B cell (primary cell): ENCODE data around the gene DAGLB. TPM values are rescaled to one million over a fixed set of nuclear protein-coding genes. Genes with fewer than 3 reads are reported as not detected.

Experiments
- ATAC-seq: fragments of 200-7000 bp; cut with Tn5 transposase; one replicate; pipeline ENCODE4 v1.10.0; 2021; ENCODE audit warnings: low read depth, mild to moderate bottlenecking, moderate number of reproducible peaks, moderate library complexity
- CTCF ChIA-PET: fragments of 350-600 bp; sonication (Branson Sonifier 250); formaldehyde crosslinking; loops from one replicate; lab custom pipeline; 2021; ENCODE audit warnings: antibody characterized with exemption, inconsistent platforms; lab: Charles Lee
- POLR2A ChIA-PET: fragments of 350-600 bp; sonication (Branson Sonifier 250); formaldehyde crosslinking; loops from one replicate; lab custom pipeline; 2021; ENCODE audit warnings: antibody characterized with exemption; lab: Charles Lee
- DNase-seq: peaks from one replicate; pipeline ENCODE4 v3.0.0; 2013
- H2AFZ ChIP-seq: 2 replicates; pipeline ENCODE4 v1.6.1; 2012; ENCODE audit warnings: mild to moderate bottlenecking, low read depth, low read length; ENCODE audit not compliant: insufficient read depth, poor library complexity, severe bottlenecking
- H3K27ac ChIP-seq, 2 donors: 1 replicate in 1 of 2; 2 replicates in 1 of 2; pipeline ENCODE4 v1.5.1; 2012 to 2013; ENCODE audit warnings: low read length in 2 of 2, mild to moderate bottlenecking in 2 of 2, moderate library complexity in 1 of 2
- H3K27me3 ChIP-seq, 4 experiments: fragments of 200-600 bp in 1 of 4; sonication (generic) in 1 of 4; replicated peaks in 1 of 4; 1 replicate in 2 of 4; 2 replicates in 2 of 4; pipeline versions ENCODE4 v1.6.1 to v1.7.0; 2013 to 2016; ENCODE audit warnings: low read length in 3 of 4, mild to moderate bottlenecking in 2 of 4, mixed read lengths in 1 of 4, moderate library complexity in 1 of 4; ENCODE audit not compliant: insufficient read depth in 4 of 4, control insufficient read depth in 3 of 4; ENCODE audit errors: control extremely low read depth in 1 of 4
- H3K36me3 ChIP-seq, 2 experiments: replicated peaks in 1 of 2; 1 replicate in 1 of 2; 2 replicates in 1 of 2; pipeline versions ENCODE4 v1.6.1 to v1.7.1; 2013; ENCODE audit warnings: low read length in 1 of 2; ENCODE audit not compliant: insufficient read depth in 2 of 2, control insufficient read depth in 1 of 2; ENCODE audit errors: control extremely low read depth in 1 of 2, extremely low read depth in 1 of 2
- H3K4me1 ChIP-seq, 2 donors: fragments of 200-600 bp in 1 of 2; sonication (generic) in 1 of 2; 1 replicate in 1 of 2; 2 replicates in 1 of 2; pipeline versions ENCODE4 v1.5.1 to v1.6.1; 2013 to 2017; ENCODE audit warnings: low read length in 2 of 2; ENCODE audit not compliant: control insufficient read depth in 2 of 2, insufficient read depth in 2 of 2
- H3K4me2 ChIP-seq: replicated peaks from 2 replicates; pipeline ENCODE3; 2012; ENCODE audit warnings: mild to moderate bottlenecking, low read depth, low read length; ENCODE audit not compliant: poor library complexity, severe bottlenecking
- H3K4me3 ChIP-seq, 5 experiments: fragments of 200-600 bp in 1 of 5; sonication (generic) in 1 of 5; 1 replicate in 3 of 5; 2 replicates in 2 of 5; pipeline versions ENCODE4 v1.5.1 to v1.7.0; 2011 to 2016; ENCODE audit warnings: low read length in 4 of 5, mild to moderate bottlenecking in 4 of 5, low read depth in 2 of 5, control low read depth in 1 of 5, moderate library complexity in 1 of 5; ENCODE audit not compliant: insufficient read depth in 1 of 5; ENCODE audit errors: control extremely low read depth in 1 of 5, extremely low read depth in 1 of 5
- H3K79me2 ChIP-seq: fragments of 200-600 bp; sonication (generic); one replicate; pipeline ENCODE4 v1.6.0; 2016; ENCODE audit warnings: low read length; ENCODE audit not compliant: control insufficient read depth, insufficient read depth
- H3K9ac ChIP-seq: fragments of 200-600 bp; sonication (generic); 2 replicates; pipeline ENCODE4 v1.6.1; 2017; ENCODE audit warnings: mild to moderate bottlenecking, low read length, moderate library complexity
- H3K9me3 ChIP-seq, 3 donors: one replicate each; pipeline versions ENCODE4 v1.6.1 to v1.7.1; 2013; ENCODE audit warnings: low read length in 2 of 3; ENCODE audit not compliant: control insufficient read depth in 2 of 3, insufficient read depth in 1 of 3; ENCODE audit errors: control extremely low read depth in 1 of 3
- H4K20me1 ChIP-seq: 2 replicates; pipeline ENCODE4 v1.6.0; 2012; ENCODE audit warnings: mild to moderate bottlenecking, low read length; ENCODE audit not compliant: insufficient read depth, control insufficient read depth, poor library complexity, severe bottlenecking
- H3K27ac Mint-ChIP-seq: one replicate; pipeline ENCODE4 v1.8.0; 2021; ENCODE audit warnings: mixed read lengths
- H3K27me3 Mint-ChIP-seq: one replicate; pipeline ENCODE4 v1.8.0; 2021; ENCODE audit warnings: mixed read lengths
- H3K4me1 Mint-ChIP-seq: one replicate; pipeline ENCODE4 v1.8.0; 2021; ENCODE audit warnings: mixed read lengths
- H3K4me3 Mint-ChIP-seq: one replicate; pipeline ENCODE4 v1.8.0; 2021; ENCODE audit warnings: mixed read lengths
- H3K9me3 Mint-ChIP-seq: one replicate; pipeline ENCODE4 v1.8.0; 2022; ENCODE audit warnings: mixed read lengths; ENCODE audit not compliant: insufficient read depth
- CTCF ChIP-seq: fragments of 200-600 bp; IDR thresholded peaks from one replicate; pipeline ENCODE4 v1.8.0; 2022; ENCODE audit warnings: antibody characterized with exemption, mild to moderate bottlenecking
- EZH2 ChIP-seq: IDR thresholded peaks from 2 replicates; pipeline ENCODE4 v1.6.1; 2012; ENCODE audit warnings: borderline replicate concordance, low read depth, mild to moderate bottlenecking, moderate library complexity, low read length; ENCODE audit not compliant: insufficient read depth, poor library complexity, severe bottlenecking
- WGBS: methylation state at CpG from one replicate; pipeline ENCODE4 v1.1.5; 2013; ENCODE audit warnings: missing lambda C conversion rate; ENCODE audit not compliant: insufficient coverage; 5-methylcytosine and 5-hydroxymethylcytosine counted together
- intact Hi-C: fragments of 100-400 bp; cut with micrococcal nuclease; formaldehyde crosslinking; loops from one replicate; pipeline ENCODE4 v1.10.0; 2022
- polyA plus RNA-seq: library from polyadenylated mRNA; depleted of rRNA; stranded (reverse); fragments of >200 nt; gene quantifications from 2 replicates; pipeline ENCODE4 v1.2.3, GENCODE V29; 2012
- total RNA-seq, 2 donors: library from RNA; stranded (reverse); fragments of 120-200 nt in 1 of 2; gene quantifications; 1 replicate in 1 of 2; 2 replicates in 1 of 2; pipeline versions ENCODE4 v1.2.3 to v1.2.4, GENCODE V29; 2013 to 2022

Gene DAGLB
- total and polyA plus RNA-seq, 2 donors (not counting 1 experiment from before 2014, with no cell fraction given), result 25.2 to 29.6 TPM

GRCh38 chr7:6367701-6368211, 80.0 kb downstream of the DAGLB start:
- ATAC-seq (no peak), DNase-seq (no peak)
- Histone ChIP-seq H3K27ac (no peak overlapping the region), H3K4me2 (no peak overlapping the region), H3K27me3 (no peaks in the 10 kb centered on the region), H3K79me2 (peaks cover 13% of the 10 kb centered on the region), H3K4me3 (no peak overlapping the region), H3K9me3 (no peaks in the 10 kb centered on the region), H3K36me3 (no peaks in the 10 kb centered on the region), H2AFZ (no peak overlapping the region), H3K4me1 (peaks cover under 1 to 10% of the 10 kb centered on the region in 2 donors), H4K20me1 (no peaks in the 10 kb centered on the region), H3K9ac (no peak overlapping the region)
- Mint-ChIP-seq H3K27me3 (no peaks in the 10 kb centered on the region), H3K4me3 (no peak overlapping the region), H3K4me1 (peaks cover 2% of the 10 kb centered on the region), H3K9me3 (no peaks in the 10 kb centered on the region), H3K27ac (no peak overlapping the region)
- TF ChIP-seq EZH2, result no peak
- no peak for TF ChIP-seq CTCF
- POLR2A ChIA-PET, result no interaction called here
- intact Hi-C loops, result loop anchor here (5.0 kb wide), 1 partner anchor 1600 kb away; the partner anchor contains the start of gene GLCCI1
- CTCF ChIA-PET, result interaction anchor here (1.1 kb wide), 1 partner anchor 17 kb away, joined by 3 read pairs; no protein-coding TSS in a partner anchor
- 100% methylated on average over 1 of the region's 4 CpGs for WGBS

GRCh38 chr7:6365451-6365850, 82.3 kb downstream of the DAGLB start:
- ATAC-seq (no peak), DNase-seq (no peak)
- Mint-ChIP-seq H3K4me3 (no peak overlapping the region), H3K27ac (no peak overlapping the region), H3K27me3 (no peaks in the 10 kb centered on the region), H3K9me3 (no peaks in the 10 kb centered on the region), H3K4me1 (peaks cover 3% of the 10 kb centered on the region)
- ChIA-PET POLR2A (no interaction called here), CTCF (no interaction called here)
- no peak overlapping the region for H3K27ac ChIP-seq
- H3K4me2 ChIP-seq, result no peak overlapping the region
- H4K20me1 ChIP-seq, result no peaks in the 10 kb centered on the region
- 94% methylated on average over 3 of the region's 5 CpGs for WGBS
- no peak for TF ChIP-seq EZH2
- TF ChIP-seq CTCF, result no peak
- no peaks in the 10 kb centered on the region for H3K9me3 ChIP-seq
- H2AFZ ChIP-seq, result no peak overlapping the region
- no peaks in the 10 kb centered on the region for H3K27me3 ChIP-seq
- H3K4me3 ChIP-seq, result no peak overlapping the region
- no peaks in the 10 kb centered on the region for H3K36me3 ChIP-seq
- intact Hi-C loops, result loop anchor here (5.0 kb wide), 1 partner anchor 1602 kb away; the partner anchor contains the start of gene GLCCI1
- H3K4me1 ChIP-seq, result no peaks in the 10 kb centered on the region
- no peaks in the 10 kb centered on the region for H3K79me2 ChIP-seq
- no peak overlapping the region for H3K9ac ChIP-seq
